GM21515 (cell line): ENCODE results near the gene BMS1.

Source experiments
- ATAC-seq: cut with Tn5 transposase; IDR thresholded peaks from one replicate; pipeline ENCODE4 v1.9.1; 2021; ENCODE audit not compliant: unreplicated experiment

Gene BMS1

GRCh38 chr10:42882597-42882996 lies 100.0 kb downstream of the BMS1 start:
- no peak for ATAC-seq
